ENCODE measurements around the gene CDK15. TPM values are rescaled to one million over a fixed set of nuclear protein-coding genes. Genes with fewer than 3 reads are reported as not detected.

The CDK15 gene
- total and polyA plus RNA-seq, 9 of the 15 experiments (the other 6 are each of a cell fraction or from before 2014, with no cell fraction given), result not detected

- no peak for TF ChIP-seq SAP30 (IDR thresholded peaks at IDR 0.05; ENCODE audit: borderline replicate concordance, insufficient read depth, low read depth, low read length, poor library complexity, severe bottlenecking)
- TF ChIP-seq PURB (CRISPR knock-in tag; IDR thresholded peaks at IDR 0.05; ENCODE audit: low read depth), result no peak
- TF ChIP-seq THRA (IDR thresholded peaks at IDR 0.05), result no peak
- no peak for TF ChIP-seq TSC22D4 (tag; IDR thresholded peaks at IDR 0.05)
Measured at GRCh38 chr2:201777869-201778268, 28.5 kb upstream of the CDK15 start (continued).

- Histone ChIP-seq H3K36me3 (ENCODE audit: control insufficient read depth, insufficient read depth, low read length) (no peaks in the 10 kb centered on the region), H3K27me3 (ENCODE audit: control insufficient read depth in 2 of 2, insufficient read depth in 2 of 2, low read length in 2 of 2) (no peaks in the 10 kb centered on the region), H3K4me3 (peak overlapping the region; percentile 87), H3K9ac (ENCODE audit: insufficient read depth in 1 of 2, low read depth in 2 of 2, low read length in 2 of 2) (peak overlapping the region; percentile 81 to 95), H3K4me2 (ENCODE audit: insufficient read depth, low read length) (peak overlapping the region; percentile 90), H3K79me2 (ENCODE audit: control insufficient read depth, insufficient read depth, low read length) (peaks cover 41% of the 10 kb centered on the region), H3K9me3 (replicated peaks; ENCODE audit: control insufficient read depth, insufficient read depth, low read depth, low read length) (no peaks in the 10 kb centered on the region), H3K4me1 (replicated peaks in 1 of 2; ENCODE audit: control insufficient read depth in 2 of 2, insufficient read depth in 2 of 2, low read length in 2 of 2) (peaks cover 4 to 6% of the 10 kb centered on the region in 2 experiments; a peak in 4 of 5 replicates), H3K27ac (ENCODE audit: extremely low read depth, low read depth, low read length) (peak overlapping the region; percentile 91), H2AFZ (ENCODE audit: low read depth, low read length) (peak overlapping the region; percentile 96), H4K20me1 (replicated peaks; ENCODE audit: control insufficient read depth, insufficient read depth, low read length) (no peaks in the 10 kb centered on the region), H3K9me1 (ENCODE audit: control insufficient read depth, insufficient read depth, low read length) (no peaks in the 10 kb centered on the region)
- intact Hi-C loops (cut with micrococcal nuclease) (no loop called here), in situ Hi-C loops (cut with MboI) (no loop called here)
- BruUV-seq (replicated peaks), result TSS peak; percentile 66
- FAIRE-seq (peak; percentile 32), DNase-seq (ENCODE audit: extremely low read depth in 1 of 4, low spot score in 3 of 4) (peak in 2 of 4 experiments; percentile 4 to 35), ATAC-seq (peak; percentile 67)
- ChIA-PET POLR2A (interaction anchor here (0.5 to 1.2 kb wide), 7 partner anchors 9 to 213 kb away, joined by 3 to 6 read pairs (median 3); no protein-coding TSS in a partner anchor), CTCF (ENCODE audit: low intra/inter-chr PET ratio) (no interaction called here)
- 2% methylated on average over 19 of the region's 22 CpGs for WGBS (ENCODE audit: insufficient coverage, low coverage, missing lambda C conversion rate)
- TF ChIP-seq KAT7 (CRISPR knock-in tag; IDR thresholded peaks at IDR 0.05; ENCODE audit: borderline replicate concordance) (peak; percentile 67; the same call in 1 of the 2 replicates), EGR1 (conservative IDR thresholded peaks at IDR 0.05) (peak; percentile 56), AFF4 (CRISPR knock-in tag; IDR thresholded peaks at IDR 0.05) (0 out of 2 replicates have a peak, but pooled peaks have one; percentile 55), ELF1 (tag; IDR thresholded peaks at IDR 0.05) (no peak), LCOR (CRISPR knock-in tag; IDR thresholded peaks at IDR 0.05) (0 out of 2 replicates have a peak, but pooled peaks have one; percentile 28), ZBTB1 (CRISPR knock-in tag; IDR thresholded peaks at IDR 0.05; ENCODE audit: borderline replicate concordance, low read depth) (peak; percentile 51; the same call in 1 of the 2 replicates), TAF9B (IDR thresholded peaks at IDR 0.05; ENCODE audit: partially characterized antibody) (no peak), ZNF347 (CRISPR knock-in tag; IDR thresholded peaks at IDR 0.05; ENCODE audit: low read depth) (no peak), ZSCAN32 (CRISPR knock-in tag; IDR thresholded peaks at IDR 0.05) (no peak)
Measured at GRCh38 chr2:201779901-201780673, 26.2 kb upstream of the CDK15 start.

Measured in K562 (cell line).